Measurements from ENCODE around the gene CPNE2.

The CPNE2 gene

DNA sequence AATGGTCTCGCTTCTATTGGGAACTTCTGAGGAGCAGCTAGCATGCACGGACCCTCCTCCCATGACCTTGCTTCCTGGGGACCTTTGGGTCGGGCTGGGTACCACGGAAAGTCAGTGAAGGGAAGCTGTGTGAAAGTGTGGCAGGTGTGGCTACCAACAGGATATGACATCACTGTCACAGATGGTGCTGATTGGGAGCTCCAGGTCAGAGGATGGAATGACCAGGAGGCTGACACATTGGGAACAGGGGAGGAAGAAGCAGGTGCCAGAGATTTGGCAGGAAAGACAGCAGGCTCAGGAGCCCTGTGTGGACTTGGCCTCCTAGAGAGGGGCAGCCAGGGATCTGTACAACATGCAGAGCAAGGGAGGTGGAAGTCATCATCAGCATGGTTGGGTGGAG lies 34.0 kb downstream of the CPNE2 start:
- no peak for DNase-seq

DNA sequence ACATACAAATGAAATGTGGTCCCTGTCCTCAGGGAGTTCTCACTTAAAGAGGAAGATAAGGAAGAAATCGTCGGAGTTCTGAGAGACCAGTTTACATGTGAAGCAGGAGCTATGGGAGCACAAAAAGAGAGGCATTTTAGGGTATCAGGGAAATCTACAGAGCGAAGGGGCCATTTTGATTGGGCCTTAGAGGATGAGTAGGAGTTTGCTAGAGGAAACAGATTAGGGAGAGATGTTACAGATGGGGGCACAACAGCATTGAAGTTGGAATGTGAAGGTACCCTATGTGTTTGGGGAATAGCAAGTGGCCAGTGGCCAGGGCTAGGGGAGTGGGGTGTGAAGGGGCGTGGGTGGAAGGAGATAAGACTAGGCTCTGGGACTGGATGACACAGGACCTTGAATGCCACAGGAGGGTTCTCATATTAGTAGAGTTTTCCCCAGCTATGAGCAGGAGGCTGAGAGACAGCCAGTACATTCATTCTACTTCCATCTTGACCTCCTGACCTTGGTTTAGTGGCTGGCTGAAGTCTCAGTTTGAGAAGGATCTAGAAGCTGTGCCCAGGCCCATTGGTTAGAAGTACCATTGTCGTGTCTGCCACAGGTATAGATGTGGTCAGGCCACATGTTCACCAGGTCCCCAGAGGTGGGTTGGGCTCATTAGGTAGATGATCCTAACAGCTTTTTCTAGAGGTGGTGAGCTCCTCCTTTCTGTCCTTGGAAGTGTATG lies 34.8 kb downstream of the CPNE2 start:
- no peak for DNase-seq

DNA sequence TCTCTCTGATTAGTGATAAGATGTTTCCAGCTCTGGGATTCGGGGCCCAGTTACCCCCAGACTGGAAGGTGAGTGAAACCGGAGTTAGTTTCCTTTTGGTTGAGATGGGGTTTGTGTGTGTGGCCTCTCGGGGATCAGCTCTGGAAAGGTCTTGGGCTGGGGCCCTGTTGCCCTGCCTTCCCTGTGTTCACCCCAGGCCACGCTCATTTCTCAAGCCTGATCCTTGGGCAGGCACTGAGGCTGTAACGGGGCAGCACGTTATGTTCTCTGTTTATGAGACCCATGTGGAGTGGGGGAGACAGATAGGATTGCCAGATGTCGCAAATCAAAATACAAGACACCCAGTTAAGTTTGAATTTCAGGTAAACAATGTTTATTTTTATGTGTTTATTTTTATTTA lies 35.5 kb downstream of the CPNE2 start:
- no peak for DNase-seq

DNA sequence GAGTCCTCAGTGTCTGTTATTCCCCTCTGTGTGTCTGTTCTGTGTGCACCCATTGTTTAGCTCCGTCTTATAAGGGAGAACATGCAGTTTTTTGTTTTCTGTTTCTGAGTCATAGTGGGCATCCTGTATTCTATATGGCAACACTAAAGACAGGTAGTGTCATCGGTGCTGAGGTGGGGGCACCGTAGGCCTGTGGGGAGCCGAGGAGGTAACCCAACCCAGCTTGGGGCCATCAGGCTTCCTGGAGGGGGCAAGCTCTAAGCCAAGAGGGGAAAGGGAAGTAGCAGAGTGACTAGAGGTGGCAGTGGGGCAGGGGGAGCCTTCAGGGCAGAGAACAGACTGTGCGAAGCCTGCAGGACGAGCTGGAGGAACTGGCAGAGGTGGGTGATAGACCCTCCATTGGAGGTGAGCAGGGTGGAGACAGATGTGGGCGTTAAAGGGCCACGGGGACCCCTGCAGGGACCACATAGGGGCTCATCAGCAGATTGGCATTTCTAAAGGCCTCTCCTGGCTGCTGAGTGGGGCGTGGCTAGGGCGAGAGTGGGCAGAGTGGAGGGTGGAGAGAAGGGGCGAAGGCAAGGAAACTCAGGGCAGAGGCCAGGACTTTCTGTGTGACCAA lies 36.5 kb downstream of the CPNE2 start:
- no peak for DNase-seq

DNA sequence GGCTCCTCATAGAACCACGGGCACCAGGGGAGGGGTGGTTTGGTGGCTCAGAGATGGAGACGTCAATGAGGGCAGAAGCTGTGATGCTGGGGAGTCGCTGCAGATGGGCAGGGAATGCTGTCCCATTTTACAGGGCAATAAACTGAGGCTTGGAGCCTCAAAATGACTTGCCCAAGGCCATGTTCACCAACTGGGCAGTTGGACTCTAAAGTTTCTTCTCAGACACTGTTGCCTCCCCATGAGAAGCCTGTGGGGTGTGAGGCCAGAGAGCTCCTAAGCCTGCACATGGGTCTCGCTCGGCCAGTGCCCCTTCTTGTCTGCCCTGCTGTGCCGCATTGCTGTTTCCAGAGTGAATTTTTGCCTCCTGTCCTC lies 38.6 kb downstream of the CPNE2 start:
- no peak for DNase-seq

DNA sequence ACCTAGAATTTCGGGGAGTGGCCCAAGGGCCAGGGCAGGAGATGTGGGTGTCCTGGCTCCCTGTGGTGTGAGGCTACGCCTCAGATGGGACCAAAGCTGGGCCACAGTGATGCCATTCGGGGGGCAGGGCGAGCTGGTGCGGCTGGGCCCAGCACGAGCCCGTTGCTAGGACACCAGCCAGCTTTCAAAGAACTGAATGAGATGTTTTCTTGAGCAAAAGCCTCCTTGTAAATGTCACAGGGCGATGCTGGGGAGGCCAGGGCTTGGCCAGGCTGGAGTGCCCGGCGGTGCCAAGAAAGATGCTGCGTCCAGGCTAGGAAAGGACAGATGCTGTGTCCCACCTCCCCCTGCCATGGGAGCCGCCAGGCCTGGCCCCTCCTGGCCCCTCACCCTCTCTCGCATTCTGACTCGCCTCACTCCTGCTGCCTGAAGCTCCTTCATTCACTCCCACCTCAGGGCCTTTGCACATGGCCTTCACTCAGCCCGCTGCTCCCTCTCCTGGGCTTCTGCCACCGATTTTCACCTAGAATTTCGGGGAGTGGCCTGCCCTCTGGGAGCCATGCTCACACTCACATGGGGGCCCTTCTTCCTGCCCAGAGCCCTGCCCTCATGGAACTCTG lies 39.1 kb downstream of the CPNE2 start:
- DNase-seq = no peak

- no peak for DNase-seq
Observed at GRCh38 chr16:57132470-57132869, 40.1 kb downstream of the CPNE2 start.

- DNase-seq = no peak
Observed at GRCh38 chr16:57133031-57133430, 40.6 kb downstream of the CPNE2 start.

- no peak for DNase-seq
Observed at GRCh38 chr16:57133886-57134285, 41.5 kb downstream of the CPNE2 start.

- DNase-seq = no peak
Observed at GRCh38 chr16:57134982-57135381, 42.6 kb downstream of the CPNE2 start.

DNA sequence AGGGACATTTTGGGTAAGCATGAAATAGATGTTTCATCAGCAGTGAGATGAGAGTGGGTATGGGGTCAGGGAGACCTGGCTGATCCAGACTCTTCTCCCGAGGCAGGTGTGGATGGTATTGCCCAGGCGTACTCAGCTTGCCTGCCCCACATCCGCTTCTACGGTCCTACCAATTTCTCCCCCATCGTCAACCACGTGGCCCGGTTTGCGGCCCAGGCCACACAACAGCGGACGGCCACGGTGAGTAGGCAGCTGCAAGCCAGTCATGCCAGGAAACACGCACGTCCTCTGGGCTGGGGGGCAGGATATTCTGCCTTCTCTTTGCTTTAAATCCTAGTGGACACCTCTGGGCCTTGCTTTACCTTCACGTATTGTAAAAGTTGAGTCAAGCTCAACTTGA lies 44.7 kb downstream of the CPNE2 start:
- no peak for DNase-seq

- DNase-seq = no peak
Observed at GRCh38 chr16:57137566-57138273, 45.3 kb downstream of the CPNE2 start.

GRCh38 chr16:57138281-57138935 lies 46.0 kb downstream of the CPNE2 start:
- no peak for DNase-seq

DNA sequence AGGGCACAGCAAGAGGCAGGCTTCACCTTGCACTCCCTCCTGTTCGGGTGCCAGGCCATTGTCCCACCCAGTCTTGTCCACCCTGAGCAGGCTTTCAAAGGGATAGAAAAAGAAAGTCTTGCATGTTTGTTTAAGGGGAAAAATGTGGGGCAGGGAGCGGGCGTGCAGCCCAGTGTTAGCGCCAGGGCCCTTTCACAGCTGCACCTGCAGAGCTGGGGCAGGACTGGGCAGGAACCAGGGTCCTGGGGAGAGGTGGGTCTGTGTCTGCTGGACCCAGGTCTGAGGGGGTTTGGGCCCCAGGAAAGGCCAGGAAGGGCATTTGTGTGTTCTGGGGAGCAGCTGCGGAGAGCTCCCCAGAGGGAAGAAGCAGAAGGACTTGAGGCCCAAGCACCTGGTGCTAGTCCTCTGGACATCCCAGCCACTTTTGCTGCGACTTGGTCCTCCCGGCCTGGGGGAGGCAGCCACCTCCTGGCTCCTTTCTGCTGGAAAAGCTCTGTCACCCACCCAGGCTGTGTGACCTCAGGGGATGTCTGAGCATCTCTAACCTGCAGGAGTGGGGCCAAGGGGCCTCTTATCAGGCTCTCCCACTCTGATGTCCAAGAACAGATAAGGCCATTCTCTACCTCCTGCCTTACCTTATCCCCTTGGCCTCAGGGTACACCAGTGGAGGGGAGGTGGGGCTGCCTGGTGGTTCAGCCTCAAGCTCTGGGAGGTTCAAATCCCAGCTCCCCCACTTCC lies 48.7 kb downstream of the CPNE2 start:
- no peak for DNase-seq

- no peak for DNase-seq
Observed at GRCh38 chr16:57141822-57142631, 49.6 kb downstream of the CPNE2 start.

- DNase-seq = no peak
Observed at GRCh38 chr16:57143149-57143921, 51.0 kb downstream of the CPNE2 start.

DNA sequence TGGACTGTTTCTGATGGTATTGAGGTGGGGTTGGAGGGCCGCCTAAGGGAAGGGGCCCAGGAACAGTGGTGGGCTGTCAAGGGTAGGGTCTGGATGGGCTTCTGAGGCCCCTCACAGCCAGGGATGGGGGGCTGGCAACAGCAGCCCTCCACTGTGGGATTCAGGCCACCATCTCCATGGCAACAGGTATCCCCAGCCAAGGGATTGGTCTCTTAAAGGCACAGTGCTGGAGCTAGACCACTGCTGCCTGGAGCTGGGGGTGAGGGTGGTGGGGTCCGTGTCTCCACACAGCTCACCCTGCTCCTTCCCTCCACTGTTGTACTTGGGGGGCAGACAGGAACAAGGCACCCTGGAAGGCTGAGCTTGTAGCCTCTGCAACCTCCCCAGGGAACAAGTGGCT lies 51.6 kb downstream of the CPNE2 start:
- no peak for DNase-seq

GRCh38 chr16:57145046-57146021 lies 53.0 kb downstream of the CPNE2 start:
- no peak for DNase-seq

GRCh38 chr16:57146040-57146647 lies 53.8 kb downstream of the CPNE2 start:
- DNase-seq = no peak
